ENCODE measurements around the gene PCNX1.

PCNX1 gene

DNA sequence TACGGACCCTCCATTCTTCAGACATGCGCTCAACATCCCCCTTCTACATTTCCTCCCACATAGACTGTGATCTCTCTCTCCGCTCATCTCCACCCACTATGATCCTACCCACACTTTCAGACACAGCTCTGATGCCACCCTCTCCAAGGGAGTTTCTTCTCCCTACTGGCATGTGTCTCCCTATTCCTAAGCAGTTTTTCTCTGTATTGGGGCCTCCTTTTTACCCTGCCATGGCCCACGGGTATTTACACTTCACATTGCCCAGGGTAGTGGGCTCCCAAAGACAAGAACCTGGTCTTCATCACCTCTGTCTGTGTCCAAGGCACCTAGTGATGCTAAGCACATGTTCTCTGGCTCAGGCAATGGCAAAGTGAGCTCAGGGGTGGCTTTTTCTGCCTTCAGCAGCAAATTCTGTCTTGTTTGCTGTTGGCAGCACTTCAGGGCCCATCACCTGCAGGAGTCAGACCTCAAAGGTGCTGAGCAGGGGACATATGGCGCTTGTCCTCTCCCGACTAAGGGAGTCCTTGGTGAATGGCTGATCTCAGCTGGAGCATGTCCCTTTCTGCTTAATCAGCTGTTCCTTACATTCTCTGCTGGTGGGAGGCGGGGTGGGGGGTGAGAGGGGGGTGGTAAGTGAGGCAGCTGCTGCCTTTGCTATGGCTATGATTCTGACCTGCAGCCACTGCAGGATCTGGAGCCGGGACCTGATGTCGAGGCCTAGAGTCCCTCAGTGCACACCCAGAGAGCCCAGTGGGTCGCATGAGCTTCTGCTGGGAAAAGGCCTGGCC, 256.8 kb downstream of the PCNX1 start:
- peak overlapping the region; percentile 82 for H2AFZ ChIP-seq
- H3K4me3 ChIP-seq (ENCODE audit: low read depth, low read length) = no peak overlapping the region
- no peaks in the 10 kb centered on the region for H3K79me2 ChIP-seq
- peaks cover 32% of the 10 kb centered on the region for H3K4me1 ChIP-seq
- H3K9ac ChIP-seq = no peak overlapping the region
- H3K27ac ChIP-seq = peak overlapping the region; percentile 59
- H3K9me3 ChIP-seq (ENCODE audit: control insufficient read depth, low read length) = no peaks in the 10 kb centered on the region
- H3K4me2 ChIP-seq (ENCODE audit: low read length) = no peak overlapping the region
- no peaks in the 10 kb centered on the region for H3K36me3 ChIP-seq (ENCODE audit: control insufficient read depth, insufficient read depth, low read length)
- TF ChIP-seq, protein P1, sequence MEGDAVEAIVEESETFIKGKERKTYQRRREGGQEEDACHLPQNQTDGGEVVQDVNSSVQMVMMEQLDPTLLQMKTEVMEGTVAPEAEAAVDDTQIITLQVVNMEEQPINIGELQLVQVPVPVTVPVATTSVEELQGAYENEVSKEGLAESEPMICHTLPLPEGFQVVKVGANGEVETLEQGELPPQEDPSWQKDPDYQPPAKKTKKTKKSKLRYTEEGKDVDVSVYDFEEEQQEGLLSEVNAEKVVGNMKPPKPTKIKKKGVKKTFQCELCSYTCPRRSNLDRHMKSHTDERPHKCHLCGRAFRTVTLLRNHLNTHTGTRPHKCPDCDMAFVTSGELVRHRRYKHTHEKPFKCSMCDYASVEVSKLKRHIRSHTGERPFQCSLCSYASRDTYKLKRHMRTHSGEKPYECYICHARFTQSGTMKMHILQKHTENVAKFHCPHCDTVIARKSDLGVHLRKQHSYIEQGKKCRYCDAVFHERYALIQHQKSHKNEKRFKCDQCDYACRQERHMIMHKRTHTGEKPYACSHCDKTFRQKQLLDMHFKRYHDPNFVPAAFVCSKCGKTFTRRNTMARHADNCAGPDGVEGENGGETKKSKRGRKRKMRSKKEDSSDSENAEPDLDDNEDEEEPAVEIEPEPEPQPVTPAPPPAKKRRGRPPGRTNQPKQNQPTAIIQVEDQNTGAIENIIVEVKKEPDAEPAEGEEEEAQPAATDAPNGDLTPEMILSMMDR (IDR thresholded peaks at IDR 0.05) = no peak
- no peaks in the 10 kb centered on the region for H3K27me3 ChIP-seq (ENCODE audit: control insufficient read depth, insufficient read depth, low read length)

Measured in parathyroid adenoma (tissue), 2 donors.